K562 (cell line): ENCODE data around the gene COX10. TPM values are rescaled to one million over a fixed set of nuclear protein-coding genes. Genes with fewer than 3 reads are reported as not detected.
"Not testable (repeated sequence)": the region's sequence is repeated elsewhere in the genome, so short reads cannot be mapped to it uniquely, and the experiment has no call there.

Experiments used
- ATAC-seq: fragments of 200-7000 bp; cut with Tn5 transposase; 3 replicates; pipeline ENCODE4 v1.9.1; 2020; ENCODE audit warnings: moderate library complexity
- BruUV-seq: library from RNA; stranded (reverse); fragments of 400-500 nt; replicated peaks from 2 replicates; lab custom pipeline; 2021; lab: Mats Ljungman, UMichigan
- CTCF ChIA-PET: fragments of 300-600 bp; formaldehyde crosslinking; extraction: SDS; loops from one replicate; lab custom pipeline; 2021; ENCODE audit warnings: low intra/inter-chr PET ratio; lab: Yijun Ruan, JAX
- POLR2A ChIA-PET: fragments of 300-600, 350-650 bp; sonication (Branson Sonifier 250); formaldehyde crosslinking; extraction: SDS; loops from one replicate; lab custom pipeline; 2021; ENCODE audit warnings: antibody characterized with exemption, inconsistent platforms; lab: Yijun Ruan, JAX
- DNase-seq, 4 experiments: peaks; one replicate each; pipeline versions ENCODE4 v3.0.0 to v3.0.0-alpha.2; 2011 to 2018; ENCODE audit warnings: low spot score in 3 of 4, mixed read lengths in 3 of 4; ENCODE audit errors: extremely low read depth in 1 of 4
- FAIRE-seq: peaks from 2 replicates; lab custom pipeline; 2011; peaks lifted over from hg19 to GRCh38; lab: Jason Lieb, UNC
- H2AFZ ChIP-seq: 2 replicates; pipeline ENCODE4 v1.6.0; 2011; ENCODE audit warnings: low read depth, low read length, control low read depth, inconsistent platforms
- H3K27ac ChIP-seq: fragments of 200-600 bp; 3 replicates; pipeline ENCODE4 v1.8.0; 2011; ENCODE audit warnings: low read depth, mild to moderate bottlenecking, control low read depth, inconsistent platforms, low read length, moderate library complexity, mixed read lengths; ENCODE audit errors: extremely low read depth
- H3K27me3 ChIP-seq, 2 experiments: fragments of 300-600 bp in 1 of 2; 2 replicates in 1 of 2; 3 replicates in 1 of 2; pipeline versions ENCODE4 v1.6.0 to v1.8.0; 2011; ENCODE audit warnings: inconsistent platforms in 2 of 2, low read length in 2 of 2, mild to moderate bottlenecking in 1 of 2, mixed read lengths in 1 of 2, moderate library complexity in 1 of 2; ENCODE audit not compliant: control insufficient read depth in 2 of 2, insufficient read depth in 2 of 2
- H3K36me3 ChIP-seq: fragments of 300-600 bp; 3 replicates; pipeline ENCODE4 v1.8.0; 2011; ENCODE audit warnings: mild to moderate bottlenecking, low read length, inconsistent platforms; ENCODE audit not compliant: control insufficient read depth, insufficient read depth
- H3K4me1 ChIP-seq, 2 experiments: fragments of 200-600 bp in 1 of 2; replicated peaks in 1 of 2; 2 replicates in 1 of 2; 3 replicates in 1 of 2; pipeline versions ENCODE4 v1.5.1 to v1.8.0; 2011; ENCODE audit warnings: inconsistent platforms in 2 of 2, low read length in 2 of 2, mild to moderate bottlenecking in 1 of 2, mixed read lengths in 1 of 2, moderate library complexity in 1 of 2; ENCODE audit not compliant: control insufficient read depth in 2 of 2, insufficient read depth in 2 of 2
- H3K4me2 ChIP-seq: 2 replicates; pipeline ENCODE4 v1.6.1; 2011; ENCODE audit warnings: low read length, control low read depth, inconsistent platforms, mixed read lengths; ENCODE audit not compliant: insufficient read depth
- H3K4me3 ChIP-seq: fragments of 200-600 bp; sonication (generic), shearing (Covaris generic); 2 replicates; pipeline ENCODE4 v1.5.1; 2016; ENCODE audit warnings: control low read depth, inconsistent platforms
- H3K79me2 ChIP-seq: fragments of 200-600 bp; 3 replicates; pipeline ENCODE4 v1.8.0; 2011; ENCODE audit warnings: low read length, inconsistent platforms; ENCODE audit not compliant: control insufficient read depth, insufficient read depth
- H3K9ac ChIP-seq, 2 experiments: 2 replicates each; pipeline versions ENCODE4 v1.6.0 to v1.6.1; 2011; ENCODE audit warnings: low read depth in 2 of 2, low read length in 2 of 2, control low read depth in 1 of 2, inconsistent platforms in 1 of 2, mild to moderate bottlenecking in 1 of 2, mixed read lengths in 1 of 2; ENCODE audit not compliant: insufficient read depth in 1 of 2
- H3K9me1 ChIP-seq: one replicate; pipeline ENCODE4 v1.6.0; 2011; ENCODE audit warnings: inconsistent platforms, mild to moderate bottlenecking, low read length, moderate library complexity; ENCODE audit not compliant: control insufficient read depth, insufficient read depth
- H3K9me3 ChIP-seq: replicated peaks from 2 replicates; pipeline ENCODE4 v1.5.1; 2011; ENCODE audit warnings: low read depth, low read length, inconsistent platforms; ENCODE audit not compliant: control insufficient read depth, insufficient read depth
- H4K20me1 ChIP-seq: replicated peaks from 2 replicates; pipeline ENCODE4 v1.6.1; 2011; ENCODE audit warnings: low read length, inconsistent platforms, mixed read lengths; ENCODE audit not compliant: control insufficient read depth, insufficient read depth
- WGBS: fragments of 100-300 bp; shearing (Covaris generic); methylation state at CpG from one replicate; pipeline ENCODE4 v1.1.6; 2016; ENCODE audit warnings: low coverage, mixed read lengths; ENCODE audit not compliant: insufficient coverage; ENCODE audit errors: missing lambda C conversion rate; 5-methylcytosine and 5-hydroxymethylcytosine counted together
- in situ Hi-C: fragments of 300-500 bp; cut with MboI; formaldehyde crosslinking; loops from 4 replicates; pipeline ENCODE4 v1.15.0; 2018; ENCODE audit warnings: inconsistent platforms, mixed read lengths
- intact Hi-C: fragments of 100-400 bp; cut with micrococcal nuclease; formaldehyde crosslinking; loops from 2 replicates; pipeline ENCODE4 v1.14.2; 2022
- polyA plus RNA-seq, 8 experiments: library from polyadenylated mRNA; depleted of rRNA in 4 of 8; stranded (reverse) in 5 of 8; unstranded in 3 of 8; fragments of >200 nt; fragmentation: Nextera tagmentation in 2 of 8; fragmentation: Illumina TruSeq in 1 of 8; extraction: Ambion mirVana in 2 of 8; extraction: Trizol in 1 of 8; gene quantifications; 2 replicates each; pipeline versions ENCODE4 v1.2.1 to v1.2.3, GENCODE V29; 2011 to 2014; ENCODE audit warnings: inconsistent platforms in 1 of 8, missing spikeins in 1 of 8
- total RNA-seq, 7 experiments: library from RNA; depleted of rRNA in 6 of 7; stranded (reverse); fragments of >200 nt in 6 of 7; fragmentation: Illumina TruSeq in 2 of 7; extraction: Trizol in 2 of 7; gene quantifications; 2 replicates each; pipeline versions ENCODE4 v1.2.1 to v1.2.3, GENCODE V29; 2011 to 2021; ENCODE audit warnings: low replicate concordance in 1 of 7

COX10 gene
- total and polyA plus RNA-seq, 9 of the 15 experiments (the other 6 are each of a cell fraction or from before 2014, with no cell fraction given): 10.3 to 26.4 (median 17.8) TPM

- CTCF ChIA-PET, H3K79me2 ChIP-seq, H3K9ac ChIP-seq, DNase-seq, intact Hi-C loops, ATAC-seq, H3K27ac ChIP-seq, H3K4me1 ChIP-seq, H2AFZ ChIP-seq, H3K36me3 ChIP-seq, BruUV-seq, H3K27me3 ChIP-seq, H3K9me1 ChIP-seq, H3K9me3 ChIP-seq, H4K20me1 ChIP-seq, H3K4me3 ChIP-seq, in situ Hi-C loops, POLR2A ChIA-PET, H3K4me2 ChIP-seq: not testable (repeated sequence)
- WGBS: no CpG with 5 or more reads among the region's 1 CpG
- peak; percentile 15 for FAIRE-seq
Measured at GRCh38 chr17:14190774-14191173, 121.5 kb downstream of the COX10 start.

GRCh38 chr17:14191469-14191868 is 122.2 kb downstream of the COX10 start:
- CTCF ChIA-PET, H3K36me3 ChIP-seq, FAIRE-seq, BruUV-seq, H3K4me2 ChIP-seq, ATAC-seq, H3K27me3 ChIP-seq, H3K4me1 ChIP-seq, DNase-seq, H3K27ac ChIP-seq, H3K9me1 ChIP-seq, intact Hi-C loops, H3K79me2 ChIP-seq, H3K4me3 ChIP-seq, H3K9ac ChIP-seq, H4K20me1 ChIP-seq, POLR2A ChIA-PET, H2AFZ ChIP-seq, H3K9me3 ChIP-seq, in situ Hi-C loops: not testable (repeated sequence)

- DNase-seq, H3K36me3 ChIP-seq, H3K9me1 ChIP-seq, H2AFZ ChIP-seq, H3K4me2 ChIP-seq, H3K4me3 ChIP-seq, H3K9me3 ChIP-seq, H3K9ac ChIP-seq, POLR2A ChIA-PET, BruUV-seq, FAIRE-seq, H3K4me1 ChIP-seq, CTCF ChIA-PET, intact Hi-C loops, in situ Hi-C loops, ATAC-seq, H4K20me1 ChIP-seq, H3K79me2 ChIP-seq, H3K27ac ChIP-seq, H3K27me3 ChIP-seq: not testable (repeated sequence)
- WGBS: 42% methylated on average over 6 of the region's 11 CpGs
Measured at GRCh38 chr17:14192039-14192438, 122.7 kb downstream of the COX10 start.

- CTCF ChIA-PET, H3K36me3 ChIP-seq, H3K79me2 ChIP-seq, intact Hi-C loops, H3K4me1 ChIP-seq, H3K27ac ChIP-seq, ATAC-seq, H3K27me3 ChIP-seq, H3K4me3 ChIP-seq, H3K9ac ChIP-seq, in situ Hi-C loops, H3K4me2 ChIP-seq, FAIRE-seq, H3K9me1 ChIP-seq, DNase-seq, H2AFZ ChIP-seq, H4K20me1 ChIP-seq, POLR2A ChIA-PET, H3K9me3 ChIP-seq, BruUV-seq: not testable (repeated sequence)
- 89% methylated on average over 4 of the region's 13 CpGs for WGBS
Measured at GRCh38 chr17:14192636-14193344, 123.5 kb downstream of the COX10 start.
